ENCODE results near the gene ACTR5. TPM values are rescaled to one million over a fixed set of nuclear protein-coding genes. Genes with fewer than 3 reads are reported as not detected.

The ACTR5 gene
- total RNA-seq, 1 donor, result 9.8 TPM

DNA sequence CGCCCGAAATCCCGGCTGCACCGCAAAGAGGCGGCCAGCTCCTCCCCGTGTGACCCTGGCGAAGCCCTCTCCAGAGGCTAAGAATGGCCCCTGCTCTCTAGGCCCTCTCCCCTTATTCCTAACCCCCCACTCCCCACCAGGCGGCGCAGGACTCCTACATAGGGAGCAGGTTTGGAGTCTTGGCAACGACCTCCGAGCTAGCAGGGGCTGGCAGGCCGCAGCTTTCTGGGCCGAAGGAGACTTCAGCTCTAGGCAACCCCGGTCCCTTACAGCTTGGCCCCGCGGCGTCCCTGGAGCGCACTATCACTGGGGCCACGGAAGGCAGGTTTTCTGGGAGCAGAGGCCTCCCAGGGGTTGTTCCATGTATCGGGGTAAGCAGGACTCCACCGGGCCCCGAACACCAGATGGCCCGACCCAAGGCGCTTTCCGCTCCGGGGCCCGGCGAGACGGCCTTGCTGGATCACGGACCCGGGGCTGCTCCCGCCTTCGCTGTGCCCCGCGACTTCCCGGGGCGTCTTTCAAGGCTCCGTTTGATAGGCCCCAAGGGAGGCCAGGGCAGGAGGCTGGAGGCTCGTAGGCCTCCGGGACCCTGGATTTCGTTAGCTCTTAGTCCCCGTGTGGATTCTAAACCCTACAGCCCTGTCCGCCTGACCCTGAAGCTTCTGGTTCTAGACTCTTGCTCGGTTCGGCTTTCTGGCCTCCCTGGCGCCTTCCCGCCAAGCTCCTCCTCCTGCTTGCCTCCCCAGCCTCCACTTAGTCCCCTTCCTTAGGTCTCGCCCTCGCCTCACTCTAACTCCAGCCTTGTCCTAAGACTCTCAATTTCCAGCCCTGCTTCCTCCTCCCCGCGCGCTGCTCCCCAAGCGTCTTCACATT, 22.1 kb upstream of the ACTR5 start:
- Histone ChIP-seq H3K9me3 (ENCODE audit: low read depth, low read length) (no peaks in the 10 kb centered on the region), H3K4me3 (ENCODE audit: low read length) (no peak overlapping the region), H3K27me3 (ENCODE audit: insufficient read depth, low read length) (peaks cover 96% of the 10 kb centered on the region), H3K4me1 (ENCODE audit: insufficient read depth, low read length) (peaks cover 34% of the 10 kb centered on the region)

DNA sequence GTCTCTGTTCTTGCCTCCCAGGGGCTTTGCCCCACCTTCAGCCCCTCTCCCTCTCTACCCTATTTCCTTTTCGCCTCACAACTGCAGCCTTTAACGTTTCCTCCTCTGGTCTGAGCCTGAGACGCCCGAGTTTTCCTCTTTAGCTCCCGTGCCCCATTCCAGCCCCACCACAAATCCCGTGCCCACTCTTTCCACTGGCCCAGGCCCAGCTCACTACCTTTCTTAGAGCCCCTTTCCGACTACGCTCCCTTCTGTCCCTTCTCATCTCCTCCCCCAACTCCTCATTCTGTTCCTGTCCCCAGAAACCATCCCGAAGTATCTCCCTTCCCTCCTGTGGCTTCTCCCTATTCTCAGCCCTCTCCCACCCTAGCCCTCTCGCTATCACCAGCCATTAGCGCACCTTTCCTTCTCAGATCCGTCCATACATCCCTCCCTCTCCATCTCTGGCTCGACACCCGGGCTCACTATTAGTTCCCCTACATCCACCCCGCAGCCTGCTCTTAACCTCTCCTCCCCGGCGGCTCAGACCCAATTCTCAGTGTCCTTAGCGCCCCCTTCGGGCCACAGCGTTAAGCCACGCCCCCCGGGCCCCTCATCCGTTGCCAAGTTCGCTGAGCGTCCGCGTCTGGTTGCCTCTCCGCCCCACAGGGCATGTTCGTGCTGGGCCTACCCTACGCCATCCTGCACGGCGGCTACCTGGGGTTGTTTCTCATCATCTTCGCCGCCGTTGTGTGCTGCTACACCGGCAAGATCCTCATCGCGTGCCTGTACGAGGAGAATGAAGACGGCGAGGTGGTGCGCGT, 21.3 kb upstream of the ACTR5 start:
- H3K4me3 ChIP-seq (ENCODE audit: low read length), result no peak overlapping the region
- H3K27me3 ChIP-seq (ENCODE audit: insufficient read depth, low read length), result peaks cover 95% of the 10 kb centered on the region
- H3K9me3 ChIP-seq (ENCODE audit: low read depth, low read length), result no peaks in the 10 kb centered on the region
- peaks cover 39% of the 10 kb centered on the region for H3K4me1 ChIP-seq (ENCODE audit: insufficient read depth, low read length)

DNA sequence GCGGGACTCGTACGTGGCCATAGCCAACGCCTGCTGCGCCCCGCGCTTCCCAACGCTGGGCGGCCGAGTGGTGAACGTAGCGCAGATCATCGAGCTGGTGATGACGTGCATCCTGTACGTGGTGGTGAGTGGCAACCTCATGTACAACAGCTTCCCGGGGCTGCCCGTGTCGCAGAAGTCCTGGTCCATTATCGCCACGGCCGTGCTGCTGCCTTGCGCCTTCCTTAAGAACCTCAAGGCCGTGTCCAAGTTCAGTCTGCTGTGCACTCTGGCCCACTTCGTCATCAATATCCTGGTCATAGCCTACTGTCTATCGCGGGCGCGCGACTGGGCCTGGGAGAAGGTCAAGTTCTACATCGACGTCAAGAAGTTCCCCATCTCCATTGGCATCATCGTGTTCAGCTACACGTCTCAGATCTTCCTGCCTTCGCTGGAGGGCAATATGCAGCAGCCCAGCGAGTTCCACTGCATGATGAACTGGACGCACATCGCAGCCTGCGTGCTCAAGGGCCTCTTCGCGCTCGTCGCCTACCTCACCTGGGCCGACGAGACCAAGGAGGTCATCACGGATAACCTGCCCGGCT, 20.6 kb upstream of the ACTR5 start:
- Histone ChIP-seq H3K27me3 (ENCODE audit: insufficient read depth, low read length) (peaks cover 95% of the 10 kb centered on the region), H3K4me3 (ENCODE audit: low read length) (no peak overlapping the region), H3K9me3 (ENCODE audit: low read depth, low read length) (no peaks in the 10 kb centered on the region), H3K4me1 (ENCODE audit: insufficient read depth, low read length) (peaks cover 39% of the 10 kb centered on the region)

DNA sequence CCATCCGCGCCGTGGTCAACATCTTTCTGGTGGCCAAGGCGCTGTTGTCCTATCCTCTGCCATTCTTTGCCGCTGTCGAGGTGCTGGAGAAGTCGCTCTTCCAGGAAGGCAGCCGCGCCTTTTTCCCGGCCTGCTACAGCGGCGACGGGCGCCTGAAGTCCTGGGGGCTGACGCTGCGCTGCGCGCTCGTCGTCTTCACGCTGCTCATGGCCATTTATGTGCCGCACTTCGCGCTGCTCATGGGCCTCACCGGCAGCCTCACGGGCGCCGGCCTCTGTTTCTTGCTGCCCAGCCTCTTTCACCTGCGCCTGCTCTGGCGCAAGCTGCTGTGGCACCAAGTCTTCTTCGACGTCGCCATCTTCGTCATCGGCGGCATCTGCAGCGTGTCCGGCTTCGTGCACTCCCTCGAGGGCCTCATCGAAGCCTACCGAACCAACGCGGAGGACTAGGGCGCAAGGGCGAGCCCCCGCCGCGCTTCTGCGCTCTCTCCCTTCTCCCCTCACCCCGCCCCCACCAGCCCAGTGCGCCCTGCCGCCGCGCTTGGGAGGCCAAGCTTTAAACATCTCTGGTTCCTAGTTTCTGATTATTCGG, 20.0 kb upstream of the ACTR5 start:
- H3K27me3 ChIP-seq (ENCODE audit: insufficient read depth, low read length), result peaks cover 95% of the 10 kb centered on the region
- no peaks in the 10 kb centered on the region for H3K9me3 ChIP-seq (ENCODE audit: low read depth, low read length)
- H3K4me3 ChIP-seq (ENCODE audit: low read length), result no peak overlapping the region
- peaks cover 39% of the 10 kb centered on the region for H3K4me1 ChIP-seq (ENCODE audit: insufficient read depth, low read length)

DNA sequence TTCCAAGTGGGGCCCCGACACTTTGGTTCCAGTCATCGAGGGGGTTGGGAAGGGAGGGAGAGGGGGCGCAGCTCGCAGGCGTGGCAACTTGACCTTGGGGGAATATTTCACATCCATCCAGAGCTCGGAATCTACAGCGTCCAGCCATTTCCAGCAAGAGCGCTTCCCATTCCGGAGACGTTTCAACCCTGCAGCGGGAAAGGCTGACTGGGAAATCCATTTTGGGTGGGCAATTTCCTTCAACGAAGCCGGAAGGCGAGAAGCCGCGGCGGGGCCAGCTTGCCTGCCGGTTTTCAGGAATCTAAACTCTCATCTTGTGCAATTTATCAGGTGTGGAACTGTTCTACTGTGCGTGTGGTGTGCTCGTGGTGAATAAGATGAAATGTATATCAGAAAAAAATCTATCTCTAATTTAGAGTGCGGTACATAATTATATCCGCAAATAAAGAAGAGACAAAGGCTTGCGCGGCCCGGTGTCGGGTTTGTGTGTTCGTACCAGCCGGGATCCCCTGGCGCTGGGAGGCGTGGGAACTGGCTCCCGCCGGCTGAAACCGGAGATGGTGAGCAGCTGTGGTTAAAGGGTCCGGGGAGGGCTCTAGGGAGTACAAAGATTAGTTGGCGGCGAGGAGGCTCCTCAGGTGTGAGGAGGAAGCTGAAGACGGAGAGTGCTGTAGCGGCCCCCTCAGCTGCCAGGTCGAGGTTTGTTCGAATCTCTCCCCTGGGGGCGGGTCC, 19.2 kb upstream of the ACTR5 start:
- Histone ChIP-seq H3K4me3 (ENCODE audit: low read length) (no peak overlapping the region), H3K9me3 (ENCODE audit: low read depth, low read length) (no peaks in the 10 kb centered on the region), H3K27me3 (ENCODE audit: insufficient read depth, low read length) (peaks cover 96% of the 10 kb centered on the region), H3K4me1 (ENCODE audit: insufficient read depth, low read length) (peaks cover 35% of the 10 kb centered on the region)

DNA sequence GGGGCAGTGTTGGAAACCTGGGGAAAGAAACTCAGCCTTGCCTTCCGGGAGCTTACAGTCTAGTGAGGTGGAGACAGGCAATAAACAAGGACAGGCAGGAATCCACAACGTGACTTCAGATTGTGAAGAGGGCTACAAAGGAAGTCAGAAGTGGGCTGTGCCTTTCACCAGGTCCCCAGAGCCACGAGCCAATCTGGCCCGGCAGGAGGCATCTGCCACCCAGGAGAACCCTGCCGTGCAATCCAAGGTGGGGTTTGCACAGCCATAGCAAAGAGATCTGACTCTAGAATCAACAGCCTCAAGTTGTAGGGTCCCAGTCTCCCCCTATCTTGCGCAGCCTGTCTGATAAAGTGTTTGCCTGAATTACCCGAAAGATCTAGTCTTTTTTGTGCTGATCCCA, 18.5 kb upstream of the ACTR5 start:
- Histone ChIP-seq H3K4me1 (ENCODE audit: insufficient read depth, low read length) (peaks cover 32% of the 10 kb centered on the region), H3K27me3 (ENCODE audit: insufficient read depth, low read length) (peaks cover 98% of the 10 kb centered on the region), H3K9me3 (ENCODE audit: low read depth, low read length) (no peaks in the 10 kb centered on the region), H3K4me3 (ENCODE audit: low read length) (no peak overlapping the region)

DNA sequence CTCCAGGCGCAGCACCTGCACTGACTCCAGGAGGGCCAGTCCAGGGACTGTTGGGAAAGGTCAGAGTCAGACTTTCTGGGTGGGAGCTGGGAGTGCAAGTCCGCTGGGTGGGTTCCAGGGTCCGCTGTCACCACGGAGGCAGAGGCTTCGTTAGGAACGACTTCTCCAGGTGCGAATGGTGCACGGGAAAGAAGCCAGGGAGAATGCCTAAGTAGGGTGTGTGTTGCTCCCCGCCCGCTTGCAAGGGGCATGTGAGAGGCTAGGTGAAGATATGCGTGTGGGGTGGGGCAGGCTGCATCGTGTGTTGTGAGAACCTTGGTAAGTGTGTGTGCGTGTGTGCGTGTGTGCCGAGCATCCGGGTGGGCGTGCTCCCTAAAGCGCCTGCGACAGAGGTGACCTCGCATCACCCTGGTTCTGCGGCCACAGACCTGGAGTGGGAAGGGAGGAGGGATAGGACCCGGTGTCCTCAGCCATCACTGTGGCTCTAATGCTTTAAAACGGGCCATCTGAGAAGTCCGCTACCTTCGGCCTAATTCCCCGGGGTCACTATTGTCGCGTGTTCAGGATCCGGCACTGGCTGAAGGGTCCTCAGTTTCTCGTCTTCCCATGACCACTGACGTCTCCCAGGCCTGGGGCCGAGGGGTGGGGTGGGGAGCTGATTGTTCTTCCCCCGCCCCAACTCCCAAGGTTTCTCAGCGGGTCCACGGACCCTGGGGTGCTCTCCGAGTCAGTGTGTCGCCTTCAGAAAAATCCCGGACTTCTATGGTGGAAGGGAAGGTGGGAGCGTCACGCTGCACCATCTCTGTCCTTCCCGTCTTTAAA, 17.9 kb upstream of the ACTR5 start:
- Histone ChIP-seq H3K4me1 (ENCODE audit: insufficient read depth, low read length) (peaks cover 26% of the 10 kb centered on the region), H3K4me3 (ENCODE audit: low read length) (no peak overlapping the region), H3K27me3 (ENCODE audit: insufficient read depth, low read length) (peaks cover 97% of the 10 kb centered on the region), H3K9me3 (ENCODE audit: low read depth, low read length) (no peaks in the 10 kb centered on the region)

DNA sequence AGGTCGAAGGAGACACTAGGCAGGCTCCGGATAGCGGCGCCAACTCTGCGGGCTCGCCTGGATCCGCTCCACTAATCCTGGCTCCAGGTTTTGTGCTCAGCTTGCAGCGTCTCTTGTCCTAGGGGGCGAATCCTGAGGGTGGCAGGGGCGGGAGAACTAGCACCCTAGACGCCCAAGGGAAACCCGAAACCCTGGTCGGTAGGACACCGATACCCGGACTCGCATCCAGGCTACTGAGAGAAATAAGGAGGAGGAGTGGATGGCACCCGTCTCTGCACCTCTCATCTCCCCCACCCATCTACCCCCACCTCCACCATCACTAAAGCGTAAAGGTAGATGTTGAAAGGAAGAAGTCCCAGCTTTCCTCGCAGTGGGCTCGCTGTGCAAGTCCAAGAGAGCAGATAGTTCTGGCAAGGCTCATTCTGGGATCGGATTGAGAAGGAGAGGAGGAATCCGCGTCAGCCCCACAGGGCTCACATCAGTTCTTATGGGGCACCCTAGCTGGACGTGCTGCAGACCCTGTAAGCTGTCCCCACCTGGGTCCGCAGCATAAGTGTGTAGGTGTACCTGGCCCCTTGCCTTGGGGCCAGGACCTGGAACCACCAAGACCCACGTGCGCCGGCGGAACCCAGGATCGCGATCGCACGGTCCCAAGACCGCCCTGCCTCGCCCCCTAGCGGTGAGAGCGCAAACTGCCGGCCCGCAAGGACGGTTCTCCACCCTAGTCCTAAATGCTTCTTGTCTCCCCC, 17.1 kb upstream of the ACTR5 start:
- Histone ChIP-seq H3K4me1 (ENCODE audit: insufficient read depth, low read length) (peaks cover 20% of the 10 kb centered on the region), H3K4me3 (ENCODE audit: low read length) (no peak overlapping the region), H3K9me3 (ENCODE audit: low read depth, low read length) (no peaks in the 10 kb centered on the region), H3K27me3 (ENCODE audit: insufficient read depth, low read length) (peaks cover 97% of the 10 kb centered on the region)

DNA sequence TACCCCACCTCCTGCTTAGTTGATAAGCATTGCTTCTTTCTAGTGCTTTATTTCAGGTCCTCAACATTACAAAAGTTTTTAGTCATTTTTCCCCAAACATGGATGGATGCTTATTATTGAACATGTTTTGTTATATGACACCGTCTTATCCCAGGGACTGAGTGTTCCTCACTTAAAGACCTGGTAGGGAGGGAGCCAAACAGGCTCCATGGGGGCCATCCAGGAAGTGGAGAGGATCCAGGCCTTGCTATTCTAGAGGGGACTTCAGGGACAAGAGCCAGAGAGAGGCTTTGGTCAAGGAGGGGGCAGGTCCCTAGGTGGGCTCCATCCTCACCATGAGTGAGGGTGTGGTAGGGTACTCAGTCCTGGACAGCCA, 16.5 kb upstream of the ACTR5 start:
- Histone ChIP-seq H3K27me3 (ENCODE audit: insufficient read depth, low read length) (peaks cover 91% of the 10 kb centered on the region), H3K9me3 (ENCODE audit: low read depth, low read length) (no peaks in the 10 kb centered on the region), H3K4me3 (ENCODE audit: low read length) (no peak overlapping the region), H3K4me1 (ENCODE audit: insufficient read depth, low read length) (peaks cover 19% of the 10 kb centered on the region)

DNA sequence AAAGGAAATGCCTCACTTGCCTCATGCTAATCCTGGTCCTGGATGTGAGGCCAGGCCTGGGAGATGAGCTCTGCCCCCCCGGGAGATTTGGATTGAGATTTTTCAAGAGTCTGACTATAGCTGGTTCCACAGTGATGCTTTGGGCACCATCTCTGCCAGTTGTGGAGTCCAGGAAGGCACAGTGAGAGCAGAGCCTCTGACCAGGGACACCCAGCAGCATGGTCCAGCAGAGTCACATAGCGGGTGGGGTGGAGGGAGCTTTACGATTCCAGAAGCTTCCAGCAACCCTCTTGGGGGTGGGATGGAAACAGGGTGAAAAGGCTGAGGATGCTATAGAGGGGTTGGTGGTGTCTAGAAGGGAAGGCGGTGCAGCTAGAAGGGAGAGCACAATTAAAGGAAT, 15.3 kb upstream of the ACTR5 start:
- H3K4me1 ChIP-seq (ENCODE audit: insufficient read depth, low read length), result peaks cover 19% of the 10 kb centered on the region
- no peaks in the 10 kb centered on the region for H3K9me3 ChIP-seq (ENCODE audit: low read depth, low read length)
- H3K4me3 ChIP-seq (ENCODE audit: low read length), result no peak overlapping the region
- peaks cover 81% of the 10 kb centered on the region for H3K27me3 ChIP-seq (ENCODE audit: insufficient read depth, low read length)

DNA sequence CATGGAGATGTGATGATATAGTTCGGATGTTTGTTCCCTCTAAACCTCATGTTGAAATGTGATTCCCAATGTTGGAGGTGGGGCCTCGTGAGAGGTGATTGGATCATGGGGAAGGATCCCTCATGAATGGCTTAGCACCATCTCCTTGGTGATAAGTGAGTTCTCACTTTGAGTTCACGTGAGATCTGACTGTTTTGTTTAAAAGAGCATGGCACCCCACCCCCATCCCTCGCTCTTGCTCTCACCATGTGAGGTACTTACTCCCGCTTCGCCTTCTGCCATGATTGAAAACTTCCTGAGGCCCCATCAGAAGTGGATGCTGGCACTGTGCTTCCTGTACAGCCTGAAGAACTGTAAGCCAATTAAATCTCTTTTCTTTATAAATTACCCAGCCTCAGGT, 13.1 kb upstream of the ACTR5 start:
- H3K4me1 ChIP-seq (ENCODE audit: insufficient read depth, low read length), result peaks cover 13% of the 10 kb centered on the region
- no peak overlapping the region for H3K4me3 ChIP-seq (ENCODE audit: low read length)
- H3K27me3 ChIP-seq (ENCODE audit: insufficient read depth, low read length), result peaks cover 61% of the 10 kb centered on the region
- H3K9me3 ChIP-seq (ENCODE audit: low read depth, low read length), result no peaks in the 10 kb centered on the region

DNA sequence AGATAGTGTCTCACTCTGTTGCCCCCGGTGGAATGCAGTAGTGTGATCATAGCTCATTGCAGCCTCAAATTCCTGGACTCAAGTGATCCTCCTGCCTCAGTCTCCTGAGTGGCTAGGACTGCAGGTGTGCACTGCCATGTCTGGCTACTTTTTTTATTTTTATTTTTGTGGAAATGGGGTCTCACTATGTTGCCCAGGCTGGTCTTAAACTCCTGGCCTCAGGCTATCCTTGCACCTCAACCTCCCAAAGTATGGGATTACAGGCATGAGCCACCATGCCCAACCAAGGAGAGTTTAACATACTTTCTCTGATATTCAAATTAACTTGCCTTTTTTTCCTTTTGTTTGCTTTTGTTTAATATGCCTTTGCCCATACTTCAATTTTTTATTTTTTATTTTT, 10.4 kb upstream of the ACTR5 start:
- no peaks in the 10 kb centered on the region for H3K4me1 ChIP-seq (ENCODE audit: insufficient read depth, low read length)
- H3K4me3 ChIP-seq (ENCODE audit: low read length), result no peak overlapping the region
- H3K9me3 ChIP-seq (ENCODE audit: low read depth, low read length), result no peaks in the 10 kb centered on the region
- peaks cover 56% of the 10 kb centered on the region for H3K27me3 ChIP-seq (ENCODE audit: insufficient read depth, low read length)

DNA sequence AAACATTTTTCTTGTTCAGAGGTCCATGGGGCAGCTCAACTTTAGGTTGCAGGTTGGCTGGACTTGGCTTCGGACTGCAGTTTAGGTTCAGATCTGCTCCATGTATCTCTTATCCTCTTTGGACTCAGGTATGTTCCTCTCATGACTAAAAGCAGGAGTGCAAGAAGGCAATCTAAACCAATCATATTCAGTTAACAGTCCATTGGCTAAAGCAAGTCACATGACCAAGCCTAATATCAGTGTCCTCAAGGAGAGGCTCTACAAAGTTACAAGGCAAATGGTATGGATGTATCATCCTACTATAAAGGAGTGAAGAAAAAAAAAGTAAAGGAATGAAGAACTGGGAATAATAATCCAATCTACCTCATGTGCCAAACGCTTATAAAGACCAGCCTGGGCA, 2.5 kb upstream of the ACTR5 start:
- peaks cover 16% of the 10 kb centered on the region for H3K27me3 ChIP-seq (ENCODE audit: insufficient read depth, low read length)
- peaks cover 24% of the 10 kb centered on the region for H3K4me1 ChIP-seq (ENCODE audit: insufficient read depth, low read length)
- H3K4me3 ChIP-seq (ENCODE audit: low read length), result no peak overlapping the region
- H3K9me3 ChIP-seq (ENCODE audit: low read depth, low read length), result no peaks in the 10 kb centered on the region
